HepG2 (cell line): Measurements from ENCODE around the gene MORN1. TPM values are rescaled to one million over a fixed set of nuclear protein-coding genes. Genes with fewer than 3 reads are reported as not detected.

Experiments
- AGO2 ChIP-seq: fragments of 200-400 bp; formaldehyde crosslinking; optimal IDR thresholded peaks from 2 replicates; pipeline ENCODE3; 2017; ENCODE audit warnings: mild to moderate bottlenecking, low read depth, low read length, moderate library complexity
- ARID4A ChIP-seq: sonication (generic); formaldehyde crosslinking; IDR thresholded peaks from 2 replicates; pipeline ENCODE4 v1.5.0; 2020; ENCODE audit warnings: mild to moderate bottlenecking, missing genetic modification reagents, borderline replicate concordance
- GATA4 ChIP-seq: sonication (generic); IDR thresholded peaks from 2 replicates; pipeline ENCODE4 v1.6.1; 2016; ENCODE audit warnings: antibody characterized with exemption, low read depth, borderline replicate concordance
- HDAC1 ChIP-seq: sonication (generic); formaldehyde crosslinking; IDR thresholded peaks from 2 replicates; pipeline ENCODE4 v1.5.1; 2020; ENCODE audit warnings: mild to moderate bottlenecking, missing genetic modification reagents
- IKZF4 ChIP-seq: sonication (generic); formaldehyde crosslinking; IDR thresholded peaks from 2 replicates; pipeline ENCODE4 v1.5.1; 2020; ENCODE audit warnings: borderline replicate concordance, mild to moderate bottlenecking, low read depth, missing genetic modification reagents; ENCODE audit errors: not compliant biosample characterization
- PHF21A ChIP-seq: sonication (generic); formaldehyde crosslinking; IDR thresholded peaks from 2 replicates; pipeline ENCODE4 v1.5.0; 2020; ENCODE audit warnings: mild to moderate bottlenecking, missing genetic modification reagents
- SALL1 ChIP-seq: sonication (generic); formaldehyde crosslinking; IDR thresholded peaks from 2 replicates; pipeline ENCODE4 v1.8.0; 2022; ENCODE audit warnings: mild to moderate bottlenecking, missing genetic modification reagents
- SSRP1 ChIP-seq: IDR thresholded peaks from 2 replicates; pipeline ENCODE4 v1.6.1; 2016; ENCODE audit warnings: control low read depth
- TRAFD1 ChIP-seq: sonication (generic); formaldehyde crosslinking; IDR thresholded peaks from 2 replicates; pipeline ENCODE4 v1.5.1; 2020; ENCODE audit warnings: missing genetic modification reagents, mild to moderate bottlenecking, borderline replicate concordance
- ZMYM4 ChIP-seq: sonication (generic); formaldehyde crosslinking; IDR thresholded peaks from 2 replicates; pipeline ENCODE4 v1.8.1; 2023; ENCODE audit warnings: mild to moderate bottlenecking, missing genetic modification reagents
- ZNF326 ChIP-seq: sonication (generic); formaldehyde crosslinking; IDR thresholded peaks from 2 replicates; pipeline ENCODE4 v1.4.0; 2020; ENCODE audit warnings: missing genetic modification reagents, borderline replicate concordance
- ZNF564 ChIP-seq: sonication (generic); formaldehyde crosslinking; IDR thresholded peaks from 2 replicates; pipeline ENCODE4 v1.8.1; 2023; ENCODE audit warnings: mild to moderate bottlenecking, missing genetic modification reagents
- ZNF609 ChIP-seq: sonication (generic); formaldehyde crosslinking; IDR thresholded peaks from 2 replicates; pipeline ENCODE4 v1.4.0; 2020; ENCODE audit warnings: mild to moderate bottlenecking, missing genetic modification reagents, borderline replicate concordance
- polyA plus RNA-seq, 8 experiments: library from polyadenylated mRNA; depleted of rRNA in 3 of 8; stranded (reverse) in 7 of 8; unstranded in 1 of 8; fragments of >200 nt; fragmentation: Illumina TruSeq in 4 of 8; extraction: Trizol in 4 of 8; gene quantifications; 2 replicates each; pipeline versions ENCODE4 v1.2.1 to v1.2.3, GENCODE V29; 2011 to 2016; ENCODE audit warnings: low read depth in 4 of 8, missing spikeins in 1 of 8, mixed read lengths in 1 of 8; ENCODE audit not compliant: insufficient read depth in 1 of 8
- total RNA-seq, 5 experiments: library from RNA; depleted of rRNA; stranded (reverse); fragments of >200 nt; fragmentation: Illumina TruSeq; extraction: Trizol; gene quantifications; 2 replicates each; pipeline ENCODE4 v1.2.3, GENCODE V29; 2016; ENCODE audit warnings: low read depth in 1 of 5
- TF ChIP-seq, protein P1 (sequence below): fragments of 450-650 bp; IDR thresholded peaks from 2 replicates; pipeline ENCODE4 v1.6.1; 2016

Gene MORN1
- total and polyA plus RNA-seq, 2 of the 13 experiments (the other 11 are each of a cell fraction or from before 2014, with no cell fraction given): 3.1 to 6.5 TPM

GRCh38 chr1:2311184-2312032 lies 79.9 kb downstream of the MORN1 start (continued):
- peak; percentile 53; the same call in 1 of the 2 replicates for TF ChIP-seq ARID4A (CRISPR knock-in tag)
- TF ChIP-seq GATA4: no peak
- peak; percentile 65 for TF ChIP-seq AGO2
- 0 out of 2 replicates have a peak, but pooled peaks have one; percentile 24 for TF ChIP-seq PHF21A (CRISPR knock-in tag)
- TF ChIP-seq SSRP1 (CRISPR knock-in tag): no peak
- TF ChIP-seq, protein P1, sequence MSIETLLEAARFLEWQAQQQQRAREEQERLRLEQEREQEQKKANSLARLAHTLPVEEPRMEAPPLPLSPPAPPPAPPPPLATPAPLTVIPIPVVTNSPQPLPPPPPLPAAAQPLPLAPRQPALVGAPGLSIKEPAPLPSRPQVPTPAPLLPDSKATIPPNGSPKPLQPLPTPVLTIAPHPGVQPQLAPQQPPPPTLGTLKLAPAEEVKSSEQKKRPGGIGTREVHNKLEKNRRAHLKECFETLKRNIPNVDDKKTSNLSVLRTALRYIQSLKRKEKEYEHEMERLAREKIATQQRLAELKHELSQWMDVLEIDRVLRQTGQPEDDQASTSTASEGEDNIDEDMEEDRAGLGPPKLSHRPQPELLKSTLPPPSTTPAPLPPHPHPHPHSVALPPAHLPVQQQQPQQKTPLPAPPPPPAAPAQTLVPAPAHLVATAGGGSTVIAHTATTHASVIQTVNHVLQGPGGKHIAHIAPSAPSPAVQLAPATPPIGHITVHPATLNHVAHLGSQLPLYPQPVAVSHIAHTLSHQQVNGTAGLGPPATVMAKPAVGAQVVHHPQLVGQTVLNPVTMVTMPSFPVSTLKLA: peak; percentile 38; the same call in 1 of the 2 replicates
- 0 out of 2 replicates have a peak, but pooled peaks have one; percentile 4 for TF ChIP-seq ZNF609
- TF ChIP-seq IKZF4 (CRISPR knock-in tag): peak; percentile 80
- 0 out of 2 replicates have a peak, but pooled peaks have one; percentile 30 for TF ChIP-seq ZMYM4 (CRISPR knock-in tag)
- no peak for TF ChIP-seq TRAFD1 (CRISPR knock-in tag)
- peak; percentile 52 for TF ChIP-seq SALL1
- peak; percentile 81 for TF ChIP-seq ZNF326 (CRISPR knock-in tag)
- no peak for TF ChIP-seq ZNF564 (CRISPR knock-in tag)
- TF ChIP-seq HDAC1 (CRISPR knock-in tag): peak; percentile 56
